Stimulated activated CD4-positive, alpha-beta T cell treated with anti-CD3 and anti-CD28 coated beads, Interleukin-2, amount 100 ng/mL, for 4 hours (primary cell): ENCODE measurements around the gene KRT35.
"Not testable (repeated sequence)": the region's sequence is repeated elsewhere in the genome, so short reads cannot be mapped to it uniquely, and the experiment has no call there.

Source experiments
- DNase-seq: peaks from one replicate; pipeline ENCODE4 v3.0.0-alpha.2; 2020; ENCODE audit warnings: low read depth

The KRT35 gene

GRCh38 chr17:41453066-41453465 lies 27.9 kb downstream of the KRT35 start:
- no peak for DNase-seq

- DNase-seq = no peak
Measured at GRCh38 chr17:41452281-41452680, 28.7 kb downstream of the KRT35 start.

GRCh38 chr17:41451154-41451728 lies 29.7 kb downstream of the KRT35 start:
- no peak for DNase-seq

GRCh38 chr17:41449008-41449407 lies 31.9 kb downstream of the KRT35 start:
- DNase-seq = no peak

GRCh38 chr17:41448506-41448905 lies 32.4 kb downstream of the KRT35 start:
- no peak for DNase-seq

- no peak for DNase-seq
Measured at GRCh38 chr17:41446806-41447205, 34.1 kb downstream of the KRT35 start.

GRCh38 chr17:41444640-41445039 lies 36.3 kb downstream of the KRT35 start:
- DNase-seq = no peak

GRCh38 chr17:41444186-41444585 lies 36.8 kb downstream of the KRT35 start:
- DNase-seq = no peak

GRCh38 chr17:41442739-41443138 lies 38.2 kb downstream of the KRT35 start:
- no peak for DNase-seq

GRCh38 chr17:41440531-41441033 lies 40.4 kb downstream of the KRT35 start, which contains the start of gene KRT38:
TSS of gene KRT38 (minus strand) at chr17:41440983. CDS start at chr17:41440921, 62 bp downstream.
- no peak for DNase-seq

GRCh38 chr17:41439375-41439774 lies 41.6 kb downstream of the KRT35 start:
- DNase-seq = no peak

GRCh38 chr17:41437769-41438168 lies 43.2 kb downstream of the KRT35 start:
- DNase-seq = no peak

GRCh38 chr17:41437254-41437653 lies 43.7 kb downstream of the KRT35 start:
- DNase-seq = no peak

- DNase-seq = no peak
Measured at GRCh38 chr17:41434415-41434814, 46.5 kb downstream of the KRT35 start.

GRCh38 chr17:41434005-41434404 lies 46.9 kb downstream of the KRT35 start:
- DNase-seq = no peak

GRCh38 chr17:41433586-41433985 lies 47.4 kb downstream of the KRT35 start:
- no peak for DNase-seq

- DNase-seq = not testable (repeated sequence)
Measured at GRCh38 chr17:41430376-41430775, 50.6 kb downstream of the KRT35 start.

- DNase-seq = no peak
Measured at GRCh38 chr17:41429667-41430066, 51.3 kb downstream of the KRT35 start.

GRCh38 chr17:41428591-41429291 lies 52.2 kb downstream of the KRT35 start:
- DNase-seq = no peak
